ENCODE data around the gene BHLHE23.

The BHLHE23 gene

GRCh38 chr20:63024573-63025392, 18.0 kb upstream of the BHLHE23 start:
- no peak for DNase-seq

GRCh38 chr20:63023936-63024571, 17.3 kb upstream of the BHLHE23 start:
- no peak for DNase-seq

- no peak for DNase-seq
Measured at GRCh38 chr20:63023071-63023935, 16.5 kb upstream of the BHLHE23 start.

GRCh38 chr20:63022501-63022900, 15.7 kb upstream of the BHLHE23 start:
- DNase-seq: no peak

GRCh38 chr20:63021356-63022321, 14.9 kb upstream of the BHLHE23 start:
- DNase-seq: no peak

GRCh38 chr20:63020681-63021080, 13.9 kb upstream of the BHLHE23 start:
- no peak for DNase-seq

- DNase-seq: no peak
Measured at GRCh38 chr20:63017826-63018411, 11.2 kb upstream of the BHLHE23 start.

GRCh38 chr20:63017076-63017825, 10.5 kb upstream of the BHLHE23 start:
- DNase-seq: no peak

GRCh38 chr20:63016514-63017075, 9.8 kb upstream of the BHLHE23 start:
- no peak for DNase-seq

- no peak for DNase-seq
Measured at GRCh38 chr20:63015662-63016361, 9.0 kb upstream of the BHLHE23 start.

- DNase-seq: no peak
Measured at GRCh38 chr20:63015147-63015661, 8.4 kb upstream of the BHLHE23 start.

- DNase-seq: peak; percentile 38
Measured at GRCh38 chr20:63014710-63015109, 7.9 kb upstream of the BHLHE23 start.

GRCh38 chr20:63014287-63014686, 7.5 kb upstream of the BHLHE23 start:
- DNase-seq: no peak

- DNase-seq: no peak
Measured at GRCh38 chr20:63013207-63013606, 6.4 kb upstream of the BHLHE23 start.

GRCh38 chr20:63011798-63012197, 5.0 kb upstream of the BHLHE23 start:
- DNase-seq: no peak

GRCh38 chr20:63009988-63010769, 3.4 kb upstream of the BHLHE23 start:
- no peak for DNase-seq

GRCh38 chr20:63009045-63009961, 2.5 kb upstream of the BHLHE23 start:
- DNase-seq: peak; percentile 46

- DNase-seq: no peak
Measured at GRCh38 chr20:63008541-63009044, 1.8 kb upstream of the BHLHE23 start.
